MCF 10A (cell line): ENCODE measurements around the gene SSBP3. TPM values are rescaled to one million over a fixed set of nuclear protein-coding genes. Genes with fewer than 3 reads are reported as not detected.

Experiments
- BruUV-seq: library from RNA; stranded (reverse); fragments of 400-500 nt; replicated peaks from 2 replicates; lab custom pipeline; 2021; lab: Mats Ljungman, UMichigan
- CTCF ChIA-PET: fragments of 300-600 bp; sonication (Branson Sonifier 250); formaldehyde crosslinking; extraction: SDS; loops from one replicate; lab custom pipeline; 2021; ENCODE audit warnings: antibody characterized with exemption, inconsistent platforms; lab: Yijun Ruan, JAX
- POLR2A ChIA-PET: fragments of 300-600, 350-650 bp; sonication (Branson Sonifier 250); formaldehyde crosslinking; extraction: SDS; loops from one replicate; lab custom pipeline; 2020; ENCODE audit warnings: antibody characterized with exemption, inconsistent platforms; lab: Yijun Ruan, JAX
- DNase-seq: peaks from one replicate; pipeline ENCODE4 v3.0.0-alpha.2; 2018; ENCODE audit not compliant: unreplicated experiment
- H3K27ac Mint-ChIP-seq: one replicate; pipeline ENCODE4 v1.8.0; 2022; ENCODE audit warnings: mild to moderate bottlenecking, low read depth, mixed read lengths; ENCODE audit not compliant: unreplicated experiment
- H3K27me3 Mint-ChIP-seq: one replicate; pipeline ENCODE4 v1.8.0; 2022; ENCODE audit warnings: mixed read lengths; ENCODE audit not compliant: insufficient read depth, unreplicated experiment
- H3K36me3 Mint-ChIP-seq: one replicate; pipeline ENCODE4 v1.8.0; 2022; ENCODE audit warnings: mild to moderate bottlenecking, moderate library complexity, mixed read lengths; ENCODE audit not compliant: insufficient read depth, unreplicated experiment
- H3K4me1 Mint-ChIP-seq: one replicate; pipeline ENCODE4 v1.8.0; 2022; ENCODE audit warnings: mixed read lengths; ENCODE audit not compliant: insufficient read depth, unreplicated experiment
- H3K4me3 Mint-ChIP-seq: one replicate; pipeline ENCODE4 v1.8.0; 2022; ENCODE audit warnings: mild to moderate bottlenecking, moderate library complexity, mixed read lengths; ENCODE audit not compliant: unreplicated experiment
- H3K9me3 Mint-ChIP-seq: one replicate; pipeline ENCODE4 v1.8.0; 2022; ENCODE audit warnings: mixed read lengths; ENCODE audit not compliant: unreplicated experiment
- CTCF ChIP-seq: fragments of 200-600 bp; IDR thresholded peaks from one replicate; pipeline ENCODE4 v1.8.0; 2022; ENCODE audit warnings: antibody characterized with exemption, mild to moderate bottlenecking; ENCODE audit not compliant: unreplicated experiment
- intact Hi-C: fragments of 100-400 bp; cut with micrococcal nuclease; formaldehyde crosslinking; loops from 2 replicates; pipeline ENCODE4 v1.14.1; 2022
- total RNA-seq: library from RNA; stranded (reverse); gene quantifications from 2 replicates; pipeline ENCODE4 v1.2.3, GENCODE V29; 2022

SSBP3 gene
- total RNA-seq, 1 experiment from 2014 or later, result 8.6 TPM

DNA sequence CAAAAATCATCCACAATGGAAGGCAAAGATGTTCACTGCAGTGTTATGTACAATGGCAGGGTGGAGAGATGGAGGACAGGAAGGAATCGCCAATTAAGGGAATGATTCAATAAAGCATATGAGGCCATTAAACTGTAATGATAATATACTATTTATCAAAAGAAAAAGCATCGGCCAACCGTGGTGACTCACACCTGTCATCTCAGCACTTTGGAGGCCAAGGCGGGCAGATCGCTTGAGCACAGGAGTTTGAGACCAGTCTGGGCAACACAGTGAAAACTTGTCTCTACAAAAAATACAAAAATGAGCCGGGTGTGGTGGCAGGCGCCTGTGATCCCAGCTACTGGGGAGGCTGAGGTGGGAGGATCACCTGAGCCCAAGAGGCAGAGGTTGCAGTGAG lies 89.1 kb downstream of the SSBP3 start:
- H3K9me3 Mint-ChIP-seq, result no peaks in the 10 kb centered on the region
- no peaks in the 10 kb centered on the region for H3K36me3 Mint-ChIP-seq
- H3K27me3 Mint-ChIP-seq, result no peaks in the 10 kb centered on the region
- CTCF ChIA-PET, result interaction anchor here (0.6 kb wide), 1 partner anchor 313 kb away, joined by 3 read pairs; no protein-coding TSS in a partner anchor
- POLR2A ChIA-PET, result interaction anchor here (1.5 kb wide), 1 partner anchor 9 kb away, joined by 3 read pairs; no protein-coding TSS in a partner anchor
- H3K4me3 Mint-ChIP-seq, result no peak overlapping the region
- TF ChIP-seq CTCF, result no peak
- no TSS peak for BruUV-seq
- no peak for DNase-seq
- intact Hi-C loops, result no loop called here
- no peaks in the 10 kb centered on the region for H3K4me1 Mint-ChIP-seq
- H3K27ac Mint-ChIP-seq, result no peak overlapping the region

DNA sequence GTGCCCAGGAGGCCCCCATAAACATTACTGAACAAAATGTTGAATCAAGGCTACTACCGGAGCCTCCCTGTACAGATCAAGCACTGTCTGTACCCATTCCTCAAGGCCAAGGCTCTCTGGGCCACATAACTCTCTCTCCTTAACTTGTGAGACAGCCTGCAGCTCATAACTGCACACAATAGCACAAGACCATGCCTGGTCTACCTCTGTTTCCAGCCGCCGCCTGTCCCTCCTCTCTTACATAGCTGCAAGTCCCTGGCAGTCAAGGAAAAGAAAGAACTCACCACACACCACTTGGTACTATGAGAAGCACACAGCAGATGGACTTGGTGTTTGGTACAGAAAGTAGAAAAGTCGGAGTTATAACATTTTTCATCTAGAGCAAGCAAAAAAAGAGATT lies 91.1 kb downstream of the SSBP3 start:
- no peak overlapping the region for H3K4me3 Mint-ChIP-seq
- POLR2A ChIA-PET, result no interaction called here

GRCh38 chr1:54314696-54315095 lies 91.5 kb downstream of the SSBP3 start:
- H3K4me3 Mint-ChIP-seq, result no peak overlapping the region
- CTCF ChIA-PET, result interaction anchor here (0.6 kb wide), 1 partner anchor 9 kb away, joined by 4 read pairs; no protein-coding TSS in a partner anchor
- no peak for TF ChIP-seq CTCF

More for the DNA sequence above, 91.1 kb downstream of the SSBP3 start:
- CTCF ChIA-PET, result interaction anchor here (0.6 kb wide), 1 partner anchor 9 kb away, joined by 4 read pairs; no protein-coding TSS in a partner anchor
- intact Hi-C loops, result no loop called here
- no peak for TF ChIP-seq CTCF
- DNase-seq, result no peak
- Mint-ChIP-seq H3K27me3 (no peaks in the 10 kb centered on the region), H3K4me1 (no peaks in the 10 kb centered on the region), H3K27ac (no peak overlapping the region), H3K36me3 (no peaks in the 10 kb centered on the region), H3K9me3 (no peaks in the 10 kb centered on the region)
- BruUV-seq, result no TSS peak

GRCh38 chr1:54312796-54313316 lies 93.3 kb downstream of the SSBP3 start:
- H3K4me3 Mint-ChIP-seq, result no peak overlapping the region
- no peak for TF ChIP-seq CTCF
- POLR2A ChIA-PET, result no interaction called here
- intact Hi-C loops, result no loop called here
- no peaks in the 10 kb centered on the region for H3K27me3 Mint-ChIP-seq
- DNase-seq, result no peak
- H3K4me1 Mint-ChIP-seq, result no peaks in the 10 kb centered on the region
- no TSS peak for BruUV-seq
- no peaks in the 10 kb centered on the region for H3K36me3 Mint-ChIP-seq
- CTCF ChIA-PET, result interaction anchor here (0.6 kb wide), 1 partner anchor 1686 kb away, joined by 4 read pairs; no protein-coding TSS in a partner anchor
- H3K9me3 Mint-ChIP-seq, result no peaks in the 10 kb centered on the region
- no peak overlapping the region for H3K27ac Mint-ChIP-seq

More at GRCh38 chr1:54314696-54315095, 91.5 kb downstream of the SSBP3 start:
- no peaks in the 10 kb centered on the region for H3K27me3 Mint-ChIP-seq
- H3K4me1 Mint-ChIP-seq, result no peaks in the 10 kb centered on the region
- DNase-seq, result no peak
- POLR2A ChIA-PET, result no interaction called here
- BruUV-seq, result no TSS peak
- H3K9me3 Mint-ChIP-seq, result no peaks in the 10 kb centered on the region
- intact Hi-C loops, result no loop called here
- no peak overlapping the region for H3K27ac Mint-ChIP-seq
- H3K36me3 Mint-ChIP-seq, result no peaks in the 10 kb centered on the region
